Fibroblast of lung (primary cell): ENCODE results near the gene EGR4.

Source experiments
- EZH2 ChIP-seq: IDR thresholded peaks from 2 replicates; pipeline ENCODE4 v1.5.1; 2012; ENCODE audit warnings: low read length, control low read depth, mild to moderate bottlenecking; ENCODE audit errors: missing control alignments
- TF ChIP-seq, protein P1 (sequence below), 2 donors: IDR thresholded peaks in 1 of 2; conservative IDR thresholded peaks in 1 of 2; 1 replicate in 1 of 2; 2 replicates in 1 of 2; pipeline ENCODE4 v1.5.1; 2011 to 2012; ENCODE audit warnings: low read length in 2 of 2, control low read depth in 1 of 2, inconsistent platforms in 1 of 2, low read depth in 1 of 2, mild to moderate bottlenecking in 1 of 2

DNA sequence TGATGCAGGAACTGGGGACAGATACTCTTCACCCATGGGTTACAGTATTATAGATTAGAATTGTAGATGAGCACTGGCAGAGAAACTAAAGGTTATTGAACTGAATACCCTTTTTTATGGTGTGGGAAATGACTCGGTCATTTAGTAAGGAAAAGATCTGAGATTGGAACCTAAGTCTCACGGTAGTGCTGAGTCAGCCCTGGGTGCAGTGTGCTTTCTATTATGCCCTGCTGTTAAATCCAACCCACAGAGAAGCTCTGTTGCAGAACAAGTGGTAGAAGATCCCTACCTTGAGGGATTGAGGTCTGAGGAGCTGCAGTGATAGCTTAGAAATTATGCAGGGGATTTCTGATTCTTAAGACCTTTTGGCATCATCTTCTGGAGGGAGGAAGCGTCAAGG lies 46.5 kb downstream of the EGR4 start:
- TF ChIP-seq, protein P1, sequence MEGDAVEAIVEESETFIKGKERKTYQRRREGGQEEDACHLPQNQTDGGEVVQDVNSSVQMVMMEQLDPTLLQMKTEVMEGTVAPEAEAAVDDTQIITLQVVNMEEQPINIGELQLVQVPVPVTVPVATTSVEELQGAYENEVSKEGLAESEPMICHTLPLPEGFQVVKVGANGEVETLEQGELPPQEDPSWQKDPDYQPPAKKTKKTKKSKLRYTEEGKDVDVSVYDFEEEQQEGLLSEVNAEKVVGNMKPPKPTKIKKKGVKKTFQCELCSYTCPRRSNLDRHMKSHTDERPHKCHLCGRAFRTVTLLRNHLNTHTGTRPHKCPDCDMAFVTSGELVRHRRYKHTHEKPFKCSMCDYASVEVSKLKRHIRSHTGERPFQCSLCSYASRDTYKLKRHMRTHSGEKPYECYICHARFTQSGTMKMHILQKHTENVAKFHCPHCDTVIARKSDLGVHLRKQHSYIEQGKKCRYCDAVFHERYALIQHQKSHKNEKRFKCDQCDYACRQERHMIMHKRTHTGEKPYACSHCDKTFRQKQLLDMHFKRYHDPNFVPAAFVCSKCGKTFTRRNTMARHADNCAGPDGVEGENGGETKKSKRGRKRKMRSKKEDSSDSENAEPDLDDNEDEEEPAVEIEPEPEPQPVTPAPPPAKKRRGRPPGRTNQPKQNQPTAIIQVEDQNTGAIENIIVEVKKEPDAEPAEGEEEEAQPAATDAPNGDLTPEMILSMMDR (conservative IDR thresholded peaks at IDR 0.05 in 1 of 2, IDR thresholded peaks at IDR 0.05 in 1 of 2; ENCODE audit: low read depth in 1 of 2, low read length in 2 of 2), result no peak
- TF ChIP-seq EZH2, result no peak
